NB4 (cell line): ENCODE data around the gene ADORA1.

Source experiments
- DNase-seq: peaks from one replicate; pipeline ENCODE4 v3.0.0; 2010; ENCODE audit warnings: low read depth
- H3K4me3 ChIP-seq: one replicate; pipeline ENCODE4 v1.5.1; 2011; ENCODE audit warnings: mild to moderate bottlenecking, low read depth, low read length, moderate library complexity
- MAX ChIP-seq: IDR thresholded peaks from 2 replicates; pipeline ENCODE4 v1.6.1; 2011; ENCODE audit warnings: low read depth, low read length
- MYC ChIP-seq: IDR thresholded peaks from 2 replicates; pipeline ENCODE4 v1.6.1; 2011; ENCODE audit warnings: low read depth, low read length
- POLR2A ChIP-seq: IDR thresholded peaks from 2 replicates; pipeline ENCODE4 v1.6.1; 2011; ENCODE audit warnings: mild to moderate bottlenecking; ENCODE audit not compliant: insufficient read length; ENCODE audit errors: extremely low read depth
- TF ChIP-seq, protein P1 (sequence below): IDR thresholded peaks from one replicate; pipeline ENCODE4 v1.5.1; 2012; ENCODE audit warnings: low read depth, low read length

Gene ADORA1

DNA sequence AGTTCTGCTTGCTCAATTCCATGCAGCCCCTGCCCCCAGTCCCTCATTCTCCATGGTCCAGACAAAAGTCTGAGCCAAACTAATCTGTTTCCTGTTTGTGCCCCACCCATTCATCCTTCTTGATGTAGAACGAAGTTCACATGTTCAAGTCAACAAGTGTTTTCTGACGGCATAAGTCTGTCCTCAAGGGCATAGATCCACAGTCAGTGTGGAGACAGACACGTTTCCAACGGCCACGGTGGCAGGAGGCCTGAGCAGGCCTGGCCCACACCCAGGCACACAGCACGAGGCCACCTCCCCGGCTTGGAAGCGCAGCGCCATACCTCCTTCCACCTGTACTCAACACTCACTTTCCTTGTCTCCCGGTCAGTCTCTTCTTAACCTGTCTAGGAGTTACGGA is 16.1 kb downstream of the ADORA1 start:
- H3K4me3 ChIP-seq, result no peak overlapping the region
- no peak for DNase-seq
- TF ChIP-seq POLR2A (no peak), MYC (no peak), MAX (no peak)
- TF ChIP-seq, protein P1, sequence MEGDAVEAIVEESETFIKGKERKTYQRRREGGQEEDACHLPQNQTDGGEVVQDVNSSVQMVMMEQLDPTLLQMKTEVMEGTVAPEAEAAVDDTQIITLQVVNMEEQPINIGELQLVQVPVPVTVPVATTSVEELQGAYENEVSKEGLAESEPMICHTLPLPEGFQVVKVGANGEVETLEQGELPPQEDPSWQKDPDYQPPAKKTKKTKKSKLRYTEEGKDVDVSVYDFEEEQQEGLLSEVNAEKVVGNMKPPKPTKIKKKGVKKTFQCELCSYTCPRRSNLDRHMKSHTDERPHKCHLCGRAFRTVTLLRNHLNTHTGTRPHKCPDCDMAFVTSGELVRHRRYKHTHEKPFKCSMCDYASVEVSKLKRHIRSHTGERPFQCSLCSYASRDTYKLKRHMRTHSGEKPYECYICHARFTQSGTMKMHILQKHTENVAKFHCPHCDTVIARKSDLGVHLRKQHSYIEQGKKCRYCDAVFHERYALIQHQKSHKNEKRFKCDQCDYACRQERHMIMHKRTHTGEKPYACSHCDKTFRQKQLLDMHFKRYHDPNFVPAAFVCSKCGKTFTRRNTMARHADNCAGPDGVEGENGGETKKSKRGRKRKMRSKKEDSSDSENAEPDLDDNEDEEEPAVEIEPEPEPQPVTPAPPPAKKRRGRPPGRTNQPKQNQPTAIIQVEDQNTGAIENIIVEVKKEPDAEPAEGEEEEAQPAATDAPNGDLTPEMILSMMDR, result no peak

GRCh38 chr1:203144661-203145060 is 17.1 kb downstream of the ADORA1 start:
- DNase-seq, result no peak
- H3K4me3 ChIP-seq, result no peak overlapping the region
- TF ChIP-seq MAX (no peak), POLR2A (no peak), MYC (no peak)
- TF ChIP-seq, protein P1, result no peak

DNA sequence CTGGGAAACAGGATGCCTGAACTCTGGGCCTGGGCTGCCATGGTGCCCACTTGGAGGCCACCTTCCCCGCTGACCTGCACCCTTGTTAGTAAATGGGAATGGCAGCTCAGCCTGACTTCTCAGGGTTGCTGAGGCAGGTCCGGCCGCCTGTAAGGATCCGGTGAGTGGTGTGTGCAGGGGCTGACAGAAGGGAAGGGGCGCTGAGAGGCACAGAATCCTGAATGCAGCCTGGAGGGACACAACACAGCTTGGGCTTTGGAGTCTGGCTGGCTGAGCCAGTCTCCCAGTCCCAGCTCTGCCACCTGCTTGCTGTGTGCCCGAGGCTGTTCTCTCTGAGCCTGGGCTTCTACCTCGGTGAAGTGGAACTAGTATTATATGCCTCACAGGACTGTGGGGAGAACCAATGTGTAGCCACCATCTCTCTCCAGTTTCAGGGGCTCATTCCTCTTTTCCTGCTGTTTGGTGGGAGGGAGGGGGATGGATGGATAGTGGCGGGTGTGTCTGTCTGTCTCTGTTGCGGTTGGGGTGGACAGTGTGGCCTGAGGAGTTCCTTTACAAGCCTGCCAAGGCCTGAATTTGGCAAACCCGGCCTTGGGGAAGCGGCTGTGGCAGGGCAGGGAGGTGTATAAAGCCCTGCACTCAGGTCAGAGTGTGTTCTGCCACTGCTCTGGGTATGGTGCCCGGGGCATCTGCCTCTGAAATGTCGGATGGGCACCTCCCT is 18.0 kb downstream of the ADORA1 start:
- no peak for TF ChIP-seq MYC
- no peak for TF ChIP-seq MAX
- TF ChIP-seq, protein P1, result no peak
- no peak for DNase-seq
- H3K4me3 ChIP-seq, result no peak overlapping the region

GRCh38 chr1:203146042-203146369 is 18.5 kb downstream of the ADORA1 start:
- TF ChIP-seq, protein P1, result no peak
- TF ChIP-seq POLR2A (no peak), MYC (no peak), MAX (no peak)
- H3K4me3 ChIP-seq, result no peak overlapping the region
- DNase-seq, result no peak

DNA sequence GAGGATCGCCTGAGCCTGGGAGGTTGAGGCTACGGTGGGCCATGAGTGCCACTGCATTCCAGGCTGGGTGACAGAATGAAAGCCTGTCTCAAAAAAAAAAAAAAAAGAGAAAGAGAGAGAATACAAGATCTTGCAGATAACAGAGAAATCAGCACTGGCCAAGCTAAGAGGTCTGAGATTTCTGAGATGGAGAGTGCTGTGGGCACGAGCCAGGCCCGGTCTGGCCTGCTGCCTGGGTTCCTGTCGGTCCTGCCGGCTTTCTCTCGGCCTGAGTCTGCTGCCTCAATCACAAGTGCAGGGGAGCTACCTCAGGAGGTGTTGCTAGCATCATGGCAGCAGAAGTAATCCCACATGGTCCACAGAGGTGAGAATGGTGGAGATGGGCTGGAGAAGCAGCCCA is 19.0 kb downstream of the ADORA1 start:
- DNase-seq, result no peak
- H3K4me3 ChIP-seq, result no peak overlapping the region
- no peak for TF ChIP-seq POLR2A
- TF ChIP-seq, protein P1, result no peak
- no peak for TF ChIP-seq MAX
- no peak for TF ChIP-seq MYC
